Measurements from ENCODE around the gene MORN1.

The MORN1 gene

GRCh38 chr1:2272686-2273400, 118.5 kb downstream of the MORN1 start:
- DNase-seq (ENCODE audit: low spot score) = no peak

- no peak for DNase-seq (ENCODE audit: low spot score)
Measured at GRCh38 chr1:2271841-2272655, 119.3 kb downstream of the MORN1 start.

Data from iPS-NIHi11 (cell line).